Activated CD8-positive, alpha-beta T cell treated with anti-CD3 and anti-CD28 coated beads, Interleukin-2, amount 10 ng/mL, durations not matched to agents 7 days and 5 days (primary cell): Measurements from ENCODE around the gene LINGO3. TPM values are rescaled to one million over a fixed set of nuclear protein-coding genes. Genes with fewer than 3 reads are reported as not detected.

ENCODE experiments used
- ATAC-seq: fragments of 150-1000 bp; cut with Tn5 transposase; one replicate; pipeline ENCODE4 v1.10.0; 2021; ENCODE audit warnings: moderate library complexity
- CTCF ChIA-PET: fragments of 350-600 bp; sonication (Branson Sonifier 250); formaldehyde crosslinking; loops from one replicate; lab custom pipeline; 2021; ENCODE audit warnings: antibody characterized with exemption; lab: Charles Lee
- POLR2A ChIA-PET: fragments of 350-600 bp; sonication (Branson Sonifier 250); formaldehyde crosslinking; loops from one replicate; lab custom pipeline; 2021; ENCODE audit warnings: antibody characterized with exemption; lab: Charles Lee
- DNase-seq: peaks from one replicate; pipeline ENCODE4 v3.0.0-alpha.2; 2020
- H3K27ac Mint-ChIP-seq: one replicate; pipeline ENCODE4 v1.8.0; 2021; ENCODE audit warnings: mild to moderate bottlenecking, mixed read lengths
- H3K27me3 Mint-ChIP-seq: one replicate; pipeline ENCODE4 v1.8.0; 2021; ENCODE audit warnings: low read depth, mixed read lengths
- H3K36me3 Mint-ChIP-seq: one replicate; pipeline ENCODE4 v1.8.0; 2021; ENCODE audit warnings: low read depth, mixed read lengths
- H3K4me1 Mint-ChIP-seq: one replicate; pipeline ENCODE4 v1.8.0; 2021; ENCODE audit warnings: low read depth, mixed read lengths
- H3K4me3 Mint-ChIP-seq: one replicate; pipeline ENCODE4 v1.8.0; 2021; ENCODE audit warnings: mild to moderate bottlenecking, mixed read lengths
- H3K9me3 Mint-ChIP-seq: one replicate; pipeline ENCODE4 v1.8.0; 2022; ENCODE audit warnings: mixed read lengths; ENCODE audit not compliant: insufficient read depth
- total RNA-seq, 2 experiments: library from RNA; stranded (reverse); gene quantifications; one replicate each; pipeline ENCODE4 v1.2.3, GENCODE V29; 2021

The LINGO3 gene
- total RNA-seq, 2 experiments from 2014 or later = 0.66 to 0.76 TPM

DNA sequence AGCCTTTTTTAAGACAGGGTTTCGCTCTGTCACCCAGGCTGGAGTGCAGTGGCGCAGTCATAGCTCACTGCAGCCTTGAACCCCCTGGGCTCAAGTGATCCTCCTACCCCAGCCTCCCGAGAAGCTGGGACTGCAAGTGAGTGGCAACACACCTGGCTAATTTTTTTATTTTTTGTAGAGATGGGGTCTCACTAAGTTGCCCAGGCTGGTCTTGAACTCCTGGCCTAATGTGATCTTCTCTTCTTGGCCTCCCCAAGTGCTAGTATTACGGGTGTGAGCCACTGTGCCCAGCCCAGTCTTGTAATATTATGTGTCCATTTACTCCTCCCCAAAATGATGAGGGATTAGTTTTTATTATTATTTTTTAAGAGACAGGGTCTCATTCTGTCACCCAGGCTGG is 3.1 kb upstream of the LINGO3 start:
- Mint-ChIP-seq H3K36me3 (peaks cover 4% of the 10 kb centered on the region), H3K27me3 (peaks cover 33% of the 10 kb centered on the region), H3K4me1 (peaks cover 2% of the 10 kb centered on the region), H3K9me3 (peaks cover 17% of the 10 kb centered on the region), H3K27ac (no peak overlapping the region), H3K4me3 (no peak overlapping the region)
- DNase-seq = no peak
- POLR2A ChIA-PET = interaction anchor here (1.2 kb wide), 1 partner anchor 14 kb away, joined by 3 read pairs; no protein-coding TSS in a partner anchor
- CTCF ChIA-PET = no interaction called here
- ATAC-seq = no peak

DNA sequence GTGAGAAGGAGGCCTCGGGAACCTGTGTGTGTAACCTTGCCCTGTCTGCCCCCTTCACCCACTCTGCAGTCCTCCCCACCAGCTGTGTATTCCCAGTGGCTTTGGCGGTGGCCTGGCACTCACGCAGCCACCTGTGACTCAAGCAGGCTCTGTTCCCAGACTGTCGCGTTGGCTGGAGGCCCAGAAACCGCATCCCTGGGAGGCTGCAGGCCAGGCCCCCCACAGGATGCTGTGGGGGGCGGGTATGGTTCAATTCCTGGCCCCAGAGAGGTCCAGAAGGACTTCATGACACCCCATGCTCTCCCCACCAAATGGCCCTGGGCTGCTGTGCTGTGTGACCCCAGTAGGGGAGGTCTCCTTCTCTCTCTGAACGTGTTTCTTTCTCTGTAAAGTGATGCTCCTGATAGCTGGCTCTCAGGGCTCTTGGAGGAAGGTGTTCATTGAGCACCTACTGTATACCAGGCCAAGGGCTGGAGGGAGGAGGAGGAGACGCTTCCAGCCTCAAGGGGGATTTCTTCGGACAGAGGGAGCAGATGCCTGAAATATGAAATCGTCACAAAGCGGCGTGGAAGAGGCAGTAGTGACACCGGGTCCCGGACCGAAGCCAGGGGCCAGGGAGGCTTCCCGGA is 1.9 kb upstream of the LINGO3 start:
- POLR2A ChIA-PET = interaction anchor here (0.6 to 2.5 kb wide), 2 partner anchors 18 to 137 kb away, joined by 4 to 10 read pairs; partner anchors contain the start of gene LSM7
- H3K27me3 Mint-ChIP-seq = peaks cover 34% of the 10 kb centered on the region
- no peak overlapping the region for H3K27ac Mint-ChIP-seq
- DNase-seq = no peak
- H3K9me3 Mint-ChIP-seq = peaks cover 13% of the 10 kb centered on the region
- peaks cover 2% of the 10 kb centered on the region for H3K36me3 Mint-ChIP-seq
- no peak overlapping the region for H3K4me3 Mint-ChIP-seq
- CTCF ChIA-PET = interaction anchor here (0.6 kb wide), 1 partner anchor 13 kb away, joined by 5 read pairs; no protein-coding TSS in a partner anchor
- peaks cover 2% of the 10 kb centered on the region for H3K4me1 Mint-ChIP-seq
- no peak for ATAC-seq

DNA sequence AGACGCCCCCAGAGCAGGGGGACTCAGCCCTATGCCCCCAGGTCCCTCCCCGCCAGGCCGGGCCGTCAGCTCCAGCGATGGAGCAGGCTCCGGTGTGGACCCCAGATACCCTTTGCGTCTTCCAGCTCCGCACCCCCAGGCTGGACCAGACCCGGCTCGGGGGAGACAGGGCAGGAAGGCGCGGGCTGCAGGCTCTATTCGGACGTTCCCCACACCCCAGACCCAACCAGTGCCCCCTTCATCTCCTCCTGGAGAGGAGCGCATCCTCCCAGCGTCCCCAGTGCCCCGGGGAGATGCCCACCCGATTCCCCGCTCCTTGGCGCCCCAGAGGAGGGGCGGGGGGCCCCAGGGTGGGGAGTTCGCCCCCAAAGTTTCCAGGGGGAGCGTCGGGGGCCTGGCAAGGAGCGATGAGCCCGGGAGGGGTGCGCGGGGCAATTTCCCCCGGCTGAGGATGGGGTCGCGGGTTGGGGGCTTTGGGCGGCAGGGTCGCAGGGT is 389 bp downstream of the LINGO3 start:
- Mint-ChIP-seq H3K9me3 (no peaks in the 10 kb centered on the region), H3K4me3 (no peak overlapping the region), H3K27ac (no peak overlapping the region), H3K36me3 (no peaks in the 10 kb centered on the region), H3K4me1 (peaks cover 6% of the 10 kb centered on the region), H3K27me3 (peaks cover 47% of the 10 kb centered on the region)
- ChIA-PET POLR2A (no interaction called here), CTCF (interaction anchor here (1.6 kb wide), 1 partner anchor 85 kb away, joined by 4 read pairs; no protein-coding TSS in a partner anchor)
- no peak for ATAC-seq
- DNase-seq = no peak

DNA sequence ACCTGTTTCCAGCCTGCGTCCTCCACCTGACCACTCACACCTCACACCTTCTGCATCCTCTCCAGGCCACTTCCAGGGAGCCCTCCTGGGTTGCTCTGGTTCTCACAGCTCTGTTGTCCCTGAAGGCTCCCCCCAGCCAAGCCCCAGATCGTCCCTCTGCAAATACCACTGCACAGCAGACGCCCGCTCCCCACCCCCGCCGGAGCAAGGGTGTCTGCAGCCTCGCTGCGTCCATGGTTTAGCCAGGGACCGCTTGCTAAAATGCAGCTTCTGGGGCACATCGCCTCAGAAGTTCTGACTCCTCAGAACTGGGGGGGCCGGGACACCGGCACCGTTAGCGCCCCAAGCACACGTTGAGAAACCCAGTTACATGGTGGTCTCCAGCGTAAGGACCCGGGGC is 983 bp downstream of the LINGO3 start:
- Mint-ChIP-seq H3K9me3 (no peaks in the 10 kb centered on the region), H3K36me3 (no peaks in the 10 kb centered on the region), H3K4me3 (no peak overlapping the region), H3K27ac (no peak overlapping the region), H3K27me3 (peaks cover 47% of the 10 kb centered on the region), H3K4me1 (peaks cover 6% of the 10 kb centered on the region)
- ChIA-PET POLR2A (no interaction called here), CTCF (interaction anchor here (1.6 kb wide), 1 partner anchor 85 kb away, joined by 4 read pairs; no protein-coding TSS in a partner anchor)
- ATAC-seq (no peak), DNase-seq (no peak)

DNA sequence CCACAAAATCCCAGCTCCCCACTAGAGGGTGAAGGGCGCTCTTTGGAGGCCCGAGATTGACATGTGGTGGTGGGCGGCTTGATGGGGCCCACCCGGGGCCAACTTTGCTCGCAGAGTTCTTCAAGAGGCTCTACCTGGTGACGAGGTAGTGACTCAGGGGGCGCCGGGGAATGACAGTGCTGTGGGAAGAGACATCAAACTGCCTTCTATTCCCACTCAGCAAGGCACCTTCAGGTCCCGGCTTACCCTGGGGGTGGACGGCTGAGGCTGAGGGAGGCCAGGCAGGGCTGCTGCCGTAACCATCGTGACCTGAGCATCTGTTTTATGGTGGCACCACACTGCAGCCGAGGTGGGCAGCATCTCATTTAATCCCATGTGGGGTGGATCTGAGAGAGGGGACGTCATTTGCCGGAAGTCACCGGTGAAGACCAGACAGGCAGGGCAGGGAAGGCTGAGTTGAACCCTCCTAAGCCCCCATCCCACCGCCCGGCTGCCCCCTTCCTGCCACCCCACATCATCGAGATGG is 1.6 kb downstream of the LINGO3 start:
- Mint-ChIP-seq H3K27ac (no peak overlapping the region), H3K9me3 (no peaks in the 10 kb centered on the region), H3K4me1 (peaks cover 6% of the 10 kb centered on the region), H3K36me3 (no peaks in the 10 kb centered on the region), H3K4me3 (no peak overlapping the region), H3K27me3 (peaks cover 48% of the 10 kb centered on the region)
- ATAC-seq (no peak), DNase-seq (no peak)
- POLR2A ChIA-PET = interaction anchor here (0.6 kb wide), 1 partner anchor 157 kb away, joined by 3 read pairs; no protein-coding TSS in a partner anchor
- CTCF ChIA-PET = interaction anchor here (1.6 kb wide), 1 partner anchor 86 kb away, joined by 4 read pairs; no protein-coding TSS in a partner anchor

DNA sequence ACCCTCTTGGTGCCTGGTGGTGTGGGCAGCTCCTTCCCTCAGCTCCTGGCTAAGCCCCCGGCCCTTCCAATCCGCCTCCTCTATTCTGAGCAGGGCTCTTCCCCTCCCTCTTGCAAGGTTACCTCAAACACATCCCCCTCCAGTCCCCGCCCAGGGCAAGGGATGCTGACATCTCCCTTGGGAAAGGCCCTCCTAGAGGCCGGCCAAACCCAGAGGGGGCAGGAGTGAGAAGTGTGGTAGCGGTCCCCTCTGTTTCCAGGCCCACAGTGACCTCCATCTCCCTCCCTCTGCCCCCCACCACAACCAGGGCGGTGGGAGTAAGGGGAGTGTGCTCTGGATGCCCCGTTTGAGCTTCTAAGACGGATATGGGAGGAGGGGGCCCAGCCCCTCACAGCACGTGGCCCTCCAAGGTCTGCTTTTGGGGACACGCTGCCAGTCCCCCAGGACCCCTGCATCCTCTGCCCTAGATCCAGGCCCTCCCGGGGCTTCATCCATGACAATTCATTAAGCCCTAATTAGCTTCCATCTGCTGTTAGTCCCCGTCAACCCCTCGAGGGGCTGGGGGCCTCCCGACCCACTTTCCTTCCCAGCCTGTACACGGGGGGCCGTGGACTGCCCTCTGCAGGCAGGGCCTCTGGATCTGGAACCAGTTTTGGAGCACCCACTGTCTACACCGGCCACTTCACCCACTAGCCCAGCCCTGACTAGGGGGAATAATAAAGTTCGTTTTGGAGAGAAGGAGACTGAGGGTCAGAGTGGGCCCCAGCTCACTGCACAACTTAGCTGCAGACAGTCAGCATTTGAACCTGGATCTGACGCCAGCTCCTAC is 2.3 kb downstream of the LINGO3 start:
- no peak for ATAC-seq
- Mint-ChIP-seq H3K4me1 (peaks cover 6% of the 10 kb centered on the region), H3K27me3 (peaks cover 51% of the 10 kb centered on the region), H3K9me3 (no peaks in the 10 kb centered on the region), H3K36me3 (no peaks in the 10 kb centered on the region), H3K4me3 (no peak overlapping the region), H3K27ac (no peak overlapping the region)
- CTCF ChIA-PET = interaction anchor here (1.6 kb wide), 1 partner anchor 86 kb away, joined by 4 read pairs; no protein-coding TSS in a partner anchor
- POLR2A ChIA-PET = interaction anchor here (0.6 to 1.1 kb wide), 3 partner anchors 36 to 156 kb away, joined by 3 read pairs; no protein-coding TSS in a partner anchor
- no peak for DNase-seq

DNA sequence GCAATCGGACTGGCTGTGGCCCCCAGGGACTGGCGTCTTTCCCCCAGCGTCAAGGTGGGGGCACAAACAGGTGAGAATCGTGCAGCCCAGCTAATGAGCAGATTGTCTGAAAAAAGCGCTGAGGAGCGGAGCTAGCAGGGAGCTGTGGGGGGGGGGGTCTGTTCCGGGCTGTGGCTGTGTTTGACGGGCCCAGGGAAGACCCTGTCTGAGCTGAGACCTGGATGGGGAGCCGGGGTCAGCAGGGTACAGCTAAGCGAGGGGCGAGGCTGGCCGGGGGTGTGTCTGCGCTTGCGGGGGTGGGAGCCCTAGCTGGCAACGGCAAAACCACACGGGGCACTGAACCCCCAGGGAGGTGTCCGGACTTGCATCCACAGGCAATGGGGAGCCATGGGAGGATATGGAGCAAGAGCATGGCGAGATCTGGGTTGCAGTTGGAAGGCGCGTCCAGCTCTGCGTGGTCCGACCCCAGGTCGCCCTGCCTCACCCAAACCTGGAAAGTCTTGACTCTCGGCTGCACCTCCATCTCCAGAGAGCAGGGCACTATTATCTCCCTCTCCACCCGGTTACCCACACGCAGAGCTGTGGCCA is 4.6 kb downstream of the LINGO3 start:
- Mint-ChIP-seq H3K27ac (no peak overlapping the region), H3K4me3 (no peak overlapping the region)

DNA sequence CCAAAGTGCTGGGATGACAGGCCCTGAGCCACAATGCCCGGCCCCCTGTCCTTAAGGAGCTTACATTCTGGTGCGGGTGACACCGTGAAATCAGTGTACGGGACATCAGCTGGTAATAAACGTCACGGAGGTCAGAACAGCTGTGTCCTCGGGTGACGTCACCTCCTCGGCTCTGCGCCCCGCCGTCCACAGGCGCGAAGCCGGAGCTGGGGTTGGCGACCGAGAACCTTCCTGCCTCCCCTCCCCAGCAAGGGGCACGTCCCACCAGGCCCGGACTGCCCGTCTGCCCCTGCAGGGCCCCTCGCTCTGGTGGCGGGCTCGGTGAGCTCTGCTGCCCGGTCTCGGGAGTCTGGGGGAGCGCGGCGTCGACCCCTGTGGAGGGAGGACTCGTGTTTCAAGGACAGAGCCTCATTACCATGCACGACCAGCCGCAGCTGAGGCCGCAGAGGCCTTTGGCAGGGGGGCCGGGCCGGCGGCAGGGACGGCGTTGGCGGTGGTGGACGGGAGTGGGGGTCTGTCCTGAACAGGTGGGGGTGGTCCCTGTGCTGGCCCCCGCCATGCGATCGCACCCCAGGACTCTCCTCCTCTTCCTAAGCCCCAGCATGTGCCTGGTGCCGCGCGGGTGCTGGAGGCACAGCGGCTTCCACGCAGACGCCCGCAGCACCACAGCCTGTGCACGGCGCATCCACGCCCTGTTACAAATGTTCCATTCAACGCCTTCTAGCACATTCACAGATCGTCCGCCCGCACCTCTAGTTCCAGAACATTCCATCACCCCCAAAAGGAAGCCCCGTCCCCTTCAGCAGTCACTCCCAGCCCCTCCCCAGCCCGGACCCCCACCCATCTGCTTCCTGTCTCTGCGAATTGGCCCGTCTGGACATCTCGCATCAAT is 5.4 kb downstream of the LINGO3 start:
- Mint-ChIP-seq H3K9me3 (no peaks in the 10 kb centered on the region), H3K27ac (no peak overlapping the region), H3K4me3 (no peak overlapping the region), H3K36me3 (no peaks in the 10 kb centered on the region), H3K4me1 (peaks cover 4% of the 10 kb centered on the region), H3K27me3 (peaks cover 39% of the 10 kb centered on the region)
- peak; percentile 17 for ATAC-seq
- no peak for DNase-seq
- POLR2A ChIA-PET = interaction anchor here (0.9 to 1.3 kb wide), 2 partner anchors 11 to 13 kb away, joined by 4 read pairs; no protein-coding TSS in a partner anchor
- CTCF ChIA-PET = interaction anchor here (0.9 to 1.5 kb wide), 2 partner anchors 28 to 91 kb away, joined by 3 to 4 read pairs; no protein-coding TSS in a partner anchor

More for the DNA sequence above, 4.6 kb downstream of the LINGO3 start:
- peaks cover 4% of the 10 kb centered on the region for H3K4me1 Mint-ChIP-seq
- ChIA-PET POLR2A (interaction anchor here (1.0 to 1.3 kb wide), 2 partner anchors 12 to 25 kb away, joined by 3 to 4 read pairs; partner anchors contain the start of gene LSM7), CTCF (interaction anchor here (1.5 kb wide), 1 partner anchor 29 kb away, joined by 3 read pairs; no protein-coding TSS in a partner anchor)
- H3K27me3 Mint-ChIP-seq = peaks cover 40% of the 10 kb centered on the region
- H3K9me3 Mint-ChIP-seq = no peaks in the 10 kb centered on the region
- ATAC-seq = no peak
- H3K36me3 Mint-ChIP-seq = no peaks in the 10 kb centered on the region
- no peak for DNase-seq

DNA sequence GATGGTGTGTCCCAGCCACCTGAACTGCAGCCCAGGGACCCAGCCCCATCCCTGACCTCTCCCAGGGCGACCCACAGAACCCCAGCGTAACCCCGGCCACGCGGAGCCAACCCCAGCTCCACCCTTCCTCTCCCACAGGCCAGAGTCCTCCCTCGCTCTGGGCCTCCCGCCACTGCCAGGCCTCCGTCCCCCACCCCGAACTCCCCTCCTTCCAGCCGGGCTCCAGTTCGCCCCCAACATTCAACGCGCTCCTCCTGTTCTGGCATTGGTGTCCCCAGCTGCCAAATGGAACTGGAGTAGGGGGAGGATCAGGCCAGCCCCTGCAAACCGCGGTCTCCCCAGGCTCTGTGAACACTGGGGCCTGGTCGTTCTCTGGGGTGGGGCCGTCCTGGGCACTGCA is 7.4 kb downstream of the LINGO3 start:
- ATAC-seq (no peak), DNase-seq (no peak)
- POLR2A ChIA-PET = interaction anchor here (0.6 kb wide), 1 partner anchor 11 kb away, joined by 3 read pairs; no protein-coding TSS in a partner anchor
- CTCF ChIA-PET = no interaction called here
- no peak overlapping the region for H3K4me3 Mint-ChIP-seq
- no peak overlapping the region for H3K27ac Mint-ChIP-seq
- peaks cover 26% of the 10 kb centered on the region for H3K27me3 Mint-ChIP-seq
- peaks cover 2% of the 10 kb centered on the region for H3K36me3 Mint-ChIP-seq
- H3K9me3 Mint-ChIP-seq = no peaks in the 10 kb centered on the region
- peaks cover 4% of the 10 kb centered on the region for H3K4me1 Mint-ChIP-seq

DNA sequence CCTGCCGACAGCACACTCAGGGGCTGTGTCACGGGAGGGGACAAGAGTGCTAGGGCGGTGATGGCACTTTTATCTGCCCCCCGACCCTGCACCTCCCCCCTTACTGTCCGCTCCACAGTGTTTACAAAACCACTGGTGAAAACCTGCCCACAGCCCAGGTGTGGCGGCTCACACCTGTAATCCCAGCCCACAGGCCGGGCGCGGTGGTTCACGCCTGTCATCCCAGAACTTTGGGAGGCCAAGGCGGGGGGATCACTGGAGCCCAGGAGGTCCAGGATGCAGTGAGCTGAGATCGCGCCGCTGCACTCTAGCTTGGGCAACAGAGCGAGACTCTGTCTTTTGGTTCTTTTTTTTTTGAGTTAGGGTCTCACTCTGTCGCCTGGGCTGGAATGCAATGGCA is 11.8 kb downstream of the LINGO3 start:
- H3K4me3 Mint-ChIP-seq = no peak overlapping the region
- CTCF ChIA-PET = no interaction called here
- no peak overlapping the region for H3K27ac Mint-ChIP-seq
- H3K27me3 Mint-ChIP-seq = peaks cover under 1% of the 10 kb centered on the region
- no peak for DNase-seq
- H3K36me3 Mint-ChIP-seq = peaks cover 20% of the 10 kb centered on the region
- H3K4me1 Mint-ChIP-seq = peaks cover 13% of the 10 kb centered on the region
- no peaks in the 10 kb centered on the region for H3K9me3 Mint-ChIP-seq
- no peak for ATAC-seq
- POLR2A ChIA-PET = no interaction called here
